HCT116 (cell line): ENCODE data around the gene NBAS. TPM values are rescaled to one million over a fixed set of nuclear protein-coding genes. Genes with fewer than 3 reads are reported as not detected.

ENCODE experiments used
- ATAC-seq: fragments of 200-7000 bp; cut with Tn5 transposase; 2 replicates; pipeline ENCODE4 v1.9.1; 2020; ENCODE audit warnings: mild to moderate bottlenecking, moderate library complexity
- BruUV-seq: library from RNA; stranded (reverse); fragments of 400-500 nt; replicated peaks from 2 replicates; lab custom pipeline; 2021; lab: Mats Ljungman, UMichigan
- CTCF ChIA-PET: fragments of 300-600 bp; sonication (Branson Sonifier 250); formaldehyde crosslinking; loops from one replicate; lab custom pipeline; 2021; ENCODE audit warnings: antibody characterized with exemption; lab: Charles Lee
- POLR2A ChIA-PET: fragments of 300-600, 350-600 bp; sonication (Branson Sonifier 250); formaldehyde crosslinking; loops from one replicate; lab custom pipeline; 2021; ENCODE audit warnings: antibody characterized with exemption; lab: Charles Lee
- RAD21 ChIA-PET, 2 experiments: fragments of 300-600 bp; sonication (Branson Sonifier 250); formaldehyde crosslinking; loops; one replicate each; lab custom pipeline; 2023; ENCODE audit warnings: low total read pairs in 2 of 2; ENCODE audit not compliant: uncharacterized antibody in 2 of 2, unreplicated experiment in 2 of 2, low non-redundant PET in 1 of 2; lab: Charles Lee
- DNase-seq: peaks from one replicate; pipeline ENCODE4 v3.0.0-alpha.2; 2010; ENCODE audit warnings: low read depth, low spot score
- H2AFZ ChIP-seq: fragments of 200-600 bp; shearing (Covaris generic), sonication (generic); 2 replicates; pipeline ENCODE4 v1.6.1; 2017; ENCODE audit warnings: low read depth, mixed run types, mixed read lengths, antibody characterized with exemption, low read length; ENCODE audit not compliant: poor library complexity, severe bottlenecking
- H3K27ac ChIP-seq: 2 replicates; pipeline ENCODE4 v1.5.1; 2012; ENCODE audit warnings: low read depth, low read length
- H3K27me3 ChIP-seq: fragments of 200-600 bp; sonication (generic); 2 replicates; pipeline ENCODE4 v1.6.1; 2016; ENCODE audit warnings: mixed run types, low read length, mixed read lengths; ENCODE audit not compliant: insufficient read depth
- H3K36me3 ChIP-seq, 2 experiments: fragments of 200-500 bp in 1 of 2; fragments of 200-600 bp in 1 of 2; sonication (Bioruptor generic) in 1 of 2; sonication (generic) in 1 of 2; 2 replicates each; pipeline versions ENCODE4 v1.5.1 to v1.6.1; 2014 to 2016; ENCODE audit warnings: low read length in 2 of 2, inconsistent platforms in 1 of 2, mixed read lengths in 1 of 2, mixed run types in 1 of 2; ENCODE audit not compliant: insufficient read depth in 2 of 2, control insufficient read depth in 1 of 2
- H3K4me1 ChIP-seq, 2 experiments: fragments of 200-600 bp in 1 of 2; sonication (generic) in 1 of 2; 2 replicates each; pipeline versions ENCODE4 v1.5.1 to v1.6.1; 2012 to 2017; ENCODE audit warnings: low read length in 2 of 2, inconsistent platforms in 1 of 2, mild to moderate bottlenecking in 1 of 2, mixed read lengths in 1 of 2, mixed run types in 1 of 2, moderate library complexity in 1 of 2; ENCODE audit not compliant: insufficient read depth in 2 of 2, control insufficient read depth in 1 of 2
- H3K4me2 ChIP-seq: fragments of 200-600 bp; sonication (generic); 2 replicates; pipeline ENCODE4 v1.6.1; 2017; ENCODE audit warnings: mixed run types, low read length, mixed read lengths
- H3K4me3 ChIP-seq, 2 experiments: fragments of 200-600 bp in 1 of 2; sonication (generic) in 1 of 2; replicated peaks in 1 of 2; 2 replicates each; pipeline ENCODE4 v1.5.1; 2011 to 2016; ENCODE audit warnings: low read length in 2 of 2, control low read depth in 1 of 2, low read depth in 1 of 2, mild to moderate bottlenecking in 1 of 2, mixed read lengths in 1 of 2, mixed run types in 1 of 2
- H3K79me2 ChIP-seq: fragments of 200-600 bp; sonication (generic); 2 replicates; pipeline ENCODE4 v1.6.1; 2017; ENCODE audit warnings: mild to moderate bottlenecking, mixed run types, low read length, moderate library complexity, mixed read lengths; ENCODE audit not compliant: insufficient read depth
- H3K9ac ChIP-seq: fragments of 200-600 bp; sonication (generic); 2 replicates; pipeline ENCODE4 v1.6.1; 2016; ENCODE audit warnings: low read length, mixed read lengths
- H3K9me2 ChIP-seq: fragments of 200-600 bp; sonication (generic), shearing (Covaris generic); 2 replicates; pipeline ENCODE4 v1.6.1; 2017; ENCODE audit warnings: mixed run types, mild to moderate bottlenecking, moderate library complexity; ENCODE audit not compliant: insufficient read depth
- H3K9me3 ChIP-seq, 2 experiments: fragments of 200-500 bp in 1 of 2; fragments of 200-600 bp in 1 of 2; sonication (Bioruptor generic) in 1 of 2; sonication (generic) in 1 of 2; 2 replicates each; pipeline ENCODE4 v1.6.1; 2014 to 2017; ENCODE audit warnings: low read length in 2 of 2, mixed read lengths in 2 of 2, inconsistent platforms in 1 of 2, low read depth in 1 of 2, mild to moderate bottlenecking in 1 of 2, mixed run types in 1 of 2, moderate library complexity in 1 of 2; ENCODE audit not compliant: control insufficient read depth in 1 of 2, insufficient read depth in 1 of 2
- H4K20me1 ChIP-seq: fragments of 200-600 bp; sonication (generic), shearing (Covaris generic); 2 replicates; pipeline ENCODE4 v1.6.1; 2017; ENCODE audit warnings: mixed run types, mild to moderate bottlenecking, moderate library complexity; ENCODE audit not compliant: insufficient read depth
- ATF3 ChIP-seq: IDR thresholded peaks from 2 replicates; pipeline ENCODE4 v1.6.1; 2012
- CBX3 ChIP-seq: IDR thresholded peaks from 2 replicates; pipeline ENCODE4 v1.6.1; 2012; ENCODE audit warnings: low read depth
- CTCF ChIP-seq, 3 experiments: fragments of 200-600 bp in 1 of 3; sonication (generic) in 1 of 3; IDR thresholded peaks in 2 of 3; conservative IDR thresholded peaks in 1 of 3; 2 replicates each; pipeline ENCODE4 v1.5.1; 2012 to 2017; ENCODE audit warnings: low read depth in 2 of 3, low read length in 2 of 3, antibody characterized with exemption in 1 of 3, borderline replicate concordance in 1 of 3, control low read depth in 1 of 3, mild to moderate bottlenecking in 1 of 3, mixed read lengths in 1 of 3, mixed run types in 1 of 3, moderate library complexity in 1 of 3; ENCODE audit not compliant: insufficient read depth in 1 of 3
- FOSL1 ChIP-seq: IDR thresholded peaks from 2 replicates; pipeline ENCODE4 v1.6.1; 2012; ENCODE audit warnings: low read depth
- JUND ChIP-seq: IDR thresholded peaks from 2 replicates; pipeline ENCODE4 v1.6.1; 2012
- MAX ChIP-seq: IDR thresholded peaks from 2 replicates; pipeline ENCODE4 v1.6.1; 2012
- POLR2A ChIP-seq: IDR thresholded peaks from 2 replicates; pipeline ENCODE4 v1.7.0; 2011; ENCODE audit warnings: borderline replicate concordance; ENCODE audit not compliant: insufficient read depth, insufficient read length; ENCODE audit errors: extremely low read depth
- REST ChIP-seq: IDR thresholded peaks from 2 replicates; pipeline ENCODE4 v1.6.1; 2012; ENCODE audit warnings: low read depth
- SIN3A ChIP-seq: IDR thresholded peaks from 2 replicates; pipeline ENCODE4 v1.6.1; 2012; ENCODE audit warnings: low read depth
- SP1 ChIP-seq: IDR thresholded peaks from 2 replicates; pipeline ENCODE4 v1.6.1; 2012; ENCODE audit warnings: low read depth
- SRF ChIP-seq: IDR thresholded peaks from 2 replicates; pipeline ENCODE4 v1.6.1; 2012; ENCODE audit warnings: low read depth
- TCF7L2 ChIP-seq: IDR thresholded peaks from 2 replicates; pipeline ENCODE4 v1.7.0; 2011; ENCODE audit warnings: borderline replicate concordance, inconsistent platforms; ENCODE audit not compliant: insufficient read depth, insufficient read length; ENCODE audit errors: extremely low read depth
- YY1 ChIP-seq: IDR thresholded peaks from 2 replicates; pipeline ENCODE4 v1.6.1; 2011; ENCODE audit warnings: low read length, low read depth, moderate library complexity, mild to moderate bottlenecking; ENCODE audit not compliant: insufficient replicate concordance; ENCODE audit errors: extremely low read depth
- ZFX ChIP-seq: fragments of 450-650 bp; IDR thresholded peaks from 2 replicates; pipeline ENCODE4 v1.6.1; 2017
- ZNF274 ChIP-seq: fragments of 200-500 bp; sonication (Bioruptor generic); IDR thresholded peaks from 2 replicates; pipeline ENCODE4 v1.6.1; 2014; ENCODE audit warnings: mild to moderate bottlenecking, low read depth, low read length, inconsistent platforms
- intact Hi-C: fragments of 100-400 bp; cut with micrococcal nuclease; formaldehyde crosslinking; loops from 2 replicates; pipeline ENCODE4 v1.10.0; 2022
- total RNA-seq: library from RNA; stranded (reverse); gene quantifications from one replicate; pipeline ENCODE4 v1.2.1, GENCODE V29; 2021; ENCODE audit not compliant: unreplicated experiment

Gene NBAS
- total RNA-seq, 1 experiment from 2014 or later, result 32.8 TPM

- Histone ChIP-seq H4K20me1 (no peaks in the 10 kb centered on the region), H3K9me2 (no peaks in the 10 kb centered on the region), H3K27me3 (no peaks in the 10 kb centered on the region), H2AFZ (no peak overlapping the region), H3K4me2 (no peak overlapping the region), H3K9me3 (no peaks in the 10 kb centered on the region), H3K27ac (no peak overlapping the region), H3K4me1 (no peaks in the 10 kb centered on the region), H3K9ac (no peak overlapping the region), H3K36me3 (no peaks in the 10 kb centered on the region), H3K79me2 (no peaks in the 10 kb centered on the region), H3K4me3 (no peak overlapping the region)
- RAD21 ChIA-PET, result no interaction called here
- ATAC-seq (no peak), DNase-seq (no peak)
- intact Hi-C loops, result no loop called here
- CTCF ChIA-PET, result no interaction called here
- POLR2A ChIA-PET, result no interaction called here
- BruUV-seq, result no TSS peak
- TF ChIP-seq SP1 (no peak), FOSL1 (no peak), ZNF274 (no peak), SRF (no peak), POLR2A (no peak), ATF3 (no peak), MAX (no peak), ZFX (no peak), JUND (no peak), SIN3A (no peak), TCF7L2 (no peak), REST (no peak), CBX3 (no peak), CTCF (IDR thresholded peaks at IDR 0.05 in 2 of 3, conservative IDR thresholded peaks at IDR 0.05 in 1 of 3; ENCODE audit: borderline replicate concordance in 1 of 3, insufficient read depth in 1 of 3, low read depth in 2 of 3, low read length in 2 of 3) (no peak), YY1 (no peak)
Measured at GRCh38 chr2:15492773-15493325, 68.3 kb downstream of the NBAS start.
